Anterior cingulate cortex (tissue), 58 donors: Measurements from ENCODE around the gene WDR59.
"Not testable (repeated sequence)": the region's sequence is repeated elsewhere in the genome, so short reads cannot be mapped to it uniquely, and the experiment has no call there.

Experiments
- DNase-seq, 58 donors: peaks; one replicate each; lab custom pipeline; 2025; lab: John Stamatoyannopoulos, UW

WDR59 gene

DNA sequence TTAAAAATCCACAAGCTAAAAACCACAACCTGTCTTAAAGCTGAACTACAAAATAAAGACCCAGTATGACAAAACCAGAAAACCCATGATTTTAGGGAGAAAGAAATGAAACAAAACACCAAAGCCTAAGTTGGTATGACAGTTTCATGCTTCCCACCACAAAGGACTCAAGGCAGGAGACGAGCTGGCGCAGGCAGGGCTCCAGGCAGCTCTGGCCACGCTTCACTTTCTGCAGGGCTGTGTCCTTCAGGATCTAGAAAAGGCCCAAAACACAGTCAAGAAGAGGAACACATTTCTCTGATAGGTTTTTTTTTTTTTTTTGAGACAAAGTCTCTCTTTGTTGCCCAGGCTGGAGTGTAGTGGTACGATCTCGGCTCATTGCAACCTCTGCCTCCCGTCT, 75.3 kb downstream of the WDR59 start:
- DNase-seq, result no peak

DNA sequence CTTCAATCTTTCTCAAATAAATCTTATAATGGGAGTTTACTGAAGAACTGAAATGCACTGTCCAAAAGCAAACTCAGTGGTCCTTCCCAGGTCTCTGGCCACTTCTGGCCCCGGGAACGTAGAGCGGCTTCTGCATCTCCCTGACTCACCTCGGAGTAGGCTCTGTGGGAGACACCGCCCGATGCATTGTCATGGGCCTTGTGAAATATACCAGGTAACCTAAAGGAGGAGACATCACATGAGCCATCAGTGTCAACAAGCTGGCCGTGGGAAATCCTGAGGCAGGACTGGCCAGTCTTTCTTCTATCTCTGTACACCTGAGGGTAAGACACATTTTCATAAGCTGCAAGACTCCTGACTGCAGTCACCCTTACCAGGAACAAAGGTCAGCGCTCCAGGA, 76.2 kb downstream of the WDR59 start:
- DNase-seq, result not testable (repeated sequence)

DNA sequence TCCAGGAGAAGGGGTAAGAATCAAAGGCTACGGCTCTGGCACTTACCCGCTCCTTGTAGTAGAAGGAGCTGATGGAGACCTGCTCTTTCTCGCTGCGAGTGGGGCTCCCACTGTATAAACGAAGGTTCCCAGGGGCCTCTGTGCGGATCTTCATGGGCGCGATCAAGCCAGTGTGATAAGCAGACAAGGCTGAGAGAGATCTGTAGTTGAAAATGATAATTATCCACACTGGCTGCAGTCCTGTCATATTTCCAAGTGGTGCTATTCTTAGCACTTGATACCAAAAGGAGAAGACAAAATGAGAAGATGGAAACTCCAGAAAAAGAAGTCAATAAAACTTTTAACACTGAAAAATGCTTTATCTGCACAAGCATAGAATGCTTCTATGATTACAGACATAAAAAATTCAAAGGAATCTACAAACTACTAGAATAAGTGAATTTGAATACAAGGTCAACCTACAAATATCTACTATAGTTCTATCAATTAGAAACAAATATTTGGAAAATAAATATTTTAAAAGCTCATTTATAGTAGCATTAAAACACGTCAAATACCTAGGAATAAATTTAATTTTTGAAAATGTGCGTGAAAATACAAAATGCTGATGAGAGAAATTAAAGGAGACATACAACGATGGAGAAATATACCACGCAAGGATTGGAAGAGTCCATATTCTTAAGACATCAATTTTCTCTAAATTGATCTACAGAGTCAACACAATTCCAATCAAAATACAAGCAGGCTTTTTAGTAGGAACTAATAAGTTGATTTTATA, 80.8 kb downstream of the WDR59 start:
- DNase-seq, result no peak

GRCh38 chr16:74903120-74903519, 81.8 kb downstream of the WDR59 start:
- DNase-seq, result no peak

- no peak for DNase-seq
Observed at GRCh38 chr16:74902161-74902560, 82.8 kb downstream of the WDR59 start.

DNA sequence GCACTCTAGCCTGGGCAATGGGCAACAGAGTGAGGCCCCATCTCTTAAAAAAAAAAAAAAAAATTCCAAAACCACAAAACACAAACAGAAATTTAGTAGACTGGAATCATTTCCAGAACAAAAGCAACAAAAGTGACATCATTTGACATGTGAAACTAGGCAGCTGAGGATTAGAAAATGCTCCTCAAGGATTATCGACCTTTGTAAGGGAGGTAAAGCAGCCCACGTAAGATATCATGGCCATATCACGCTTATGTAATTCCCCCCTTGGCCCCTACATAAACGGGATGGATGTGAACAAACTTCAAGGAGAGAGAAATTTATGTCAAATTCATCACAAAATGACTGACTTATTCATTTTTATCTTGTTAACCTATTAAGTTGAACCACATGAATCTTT, 83.3 kb downstream of the WDR59 start:
- no peak for DNase-seq

- no peak for DNase-seq
Observed at GRCh38 chr16:74899816-74900215, 85.1 kb downstream of the WDR59 start.

DNA sequence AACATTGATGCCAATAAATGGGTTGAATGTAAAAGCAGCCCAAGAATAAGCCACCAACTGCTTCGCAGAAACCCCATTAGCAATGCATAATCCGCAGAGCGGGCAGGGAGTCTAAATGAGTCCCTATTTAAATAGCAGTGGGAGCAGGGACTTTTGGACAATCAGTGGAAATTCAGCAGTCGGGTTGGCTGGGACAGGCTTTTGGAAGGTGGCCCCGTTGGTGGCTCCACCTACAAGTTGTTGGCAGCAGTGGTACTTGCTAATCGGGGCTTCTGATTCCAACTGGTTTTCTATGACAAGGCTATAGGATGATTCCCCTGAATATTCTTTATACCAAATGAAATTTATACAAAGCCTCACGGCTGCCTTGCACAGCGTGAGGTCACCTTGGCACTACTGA, 86.3 kb downstream of the WDR59 start:
- peak in 36 of 58 donors; percentile 2 to 73 (median 24) for DNase-seq

DNA sequence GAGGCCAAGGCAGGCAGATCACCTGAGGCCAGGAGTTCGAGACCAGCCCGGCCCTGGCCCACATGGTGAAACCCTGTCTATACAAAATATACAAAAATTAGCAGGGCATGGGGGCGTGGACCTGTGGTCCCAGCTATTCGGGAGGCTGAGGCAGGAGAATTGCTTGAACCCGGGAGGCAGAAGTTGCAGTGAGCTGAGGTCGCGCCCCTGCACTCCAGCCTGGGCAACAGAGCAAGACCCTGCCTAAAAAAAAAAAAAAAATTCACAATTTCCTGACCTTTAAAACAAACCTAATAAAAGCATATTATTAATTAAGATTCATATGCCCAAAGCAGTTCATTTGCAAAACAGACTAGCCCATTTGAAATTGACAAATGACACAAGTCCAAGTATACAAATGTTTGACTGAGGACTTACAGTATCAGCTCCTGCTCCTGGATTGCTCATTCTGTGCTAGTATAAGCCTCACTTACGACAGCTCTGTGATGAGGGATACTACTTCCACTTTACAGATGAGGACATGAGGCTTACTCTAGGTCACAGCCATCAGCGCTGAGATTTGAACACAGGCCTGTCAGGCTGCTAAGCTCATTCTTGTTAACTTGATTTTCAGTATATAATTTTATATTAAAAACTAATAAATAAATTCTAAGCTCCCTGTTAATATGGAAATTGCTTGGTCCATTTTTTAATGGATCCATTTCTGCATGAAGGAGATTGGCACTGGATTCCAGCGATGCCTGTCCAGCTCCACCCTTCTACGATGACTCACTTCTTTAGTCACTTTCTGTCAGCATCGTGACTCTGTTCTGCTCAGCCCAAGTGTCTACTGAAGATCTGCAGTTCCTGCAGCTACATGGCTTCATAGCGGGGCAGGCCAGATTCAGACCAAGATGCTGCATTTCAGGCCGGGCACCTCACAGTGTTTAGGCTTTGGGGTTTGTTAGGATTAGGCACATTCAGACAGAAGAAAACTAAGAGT, 88.2 kb downstream of the WDR59 start:
- peak in 3 of 58 donors; percentile 0 to 25 (median 13) for DNase-seq

- DNase-seq, result no peak
Observed at GRCh38 chr16:74893541-74893940, 91.4 kb downstream of the WDR59 start.

GRCh38 chr16:74892574-74893461, 92.1 kb downstream of the WDR59 start:
- no peak for DNase-seq

DNA sequence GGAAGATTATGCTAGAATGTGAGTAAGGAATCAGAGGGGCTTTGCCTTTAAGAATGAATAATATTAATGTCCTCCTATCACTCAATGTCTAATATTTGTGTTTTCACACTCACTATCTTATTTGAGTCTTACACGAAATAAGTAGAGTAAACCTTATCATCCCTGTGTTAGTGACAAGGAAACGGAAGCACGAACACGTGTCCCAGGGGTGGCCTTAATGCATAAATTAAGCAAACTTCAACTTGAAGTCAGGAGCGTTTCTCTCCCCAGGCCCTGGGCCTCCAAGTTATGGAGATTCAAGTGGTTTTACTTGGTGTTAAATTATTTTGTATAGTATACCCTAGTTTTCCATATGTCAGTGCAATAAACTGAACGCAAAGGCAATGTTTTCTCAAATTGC, 96.0 kb downstream of the WDR59 start:
- DNase-seq, result no peak

DNA sequence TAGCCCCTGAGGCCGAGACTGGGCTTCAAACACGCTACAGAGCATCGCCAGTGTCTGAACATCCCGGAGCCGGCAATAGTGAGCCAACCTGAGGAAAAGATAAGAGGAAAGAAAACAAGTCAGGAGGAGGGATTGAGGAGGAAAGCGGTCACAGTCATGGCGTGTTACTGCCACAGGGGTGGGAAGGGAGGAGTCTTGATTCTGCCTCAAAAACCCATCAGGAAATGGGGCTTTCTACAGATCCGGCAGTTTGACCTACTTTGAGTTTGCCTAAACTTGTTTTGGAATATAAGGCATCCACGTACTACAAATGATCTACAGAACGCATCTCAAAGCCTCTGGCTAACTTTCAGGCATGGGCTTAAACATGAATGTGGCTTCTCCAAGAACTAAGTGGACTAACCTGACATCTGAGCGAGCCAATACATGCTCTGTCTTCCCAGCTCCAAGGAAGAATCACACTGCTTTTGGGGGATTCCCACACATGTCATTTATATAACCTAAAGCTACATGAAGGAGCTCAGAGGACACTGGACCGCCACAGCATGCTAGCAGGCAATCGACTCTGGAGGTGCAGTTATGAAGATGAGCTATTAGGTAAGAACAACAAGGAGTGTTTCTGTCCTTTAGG, 96.6 kb downstream of the WDR59 start:
- DNase-seq, result no peak

DNA sequence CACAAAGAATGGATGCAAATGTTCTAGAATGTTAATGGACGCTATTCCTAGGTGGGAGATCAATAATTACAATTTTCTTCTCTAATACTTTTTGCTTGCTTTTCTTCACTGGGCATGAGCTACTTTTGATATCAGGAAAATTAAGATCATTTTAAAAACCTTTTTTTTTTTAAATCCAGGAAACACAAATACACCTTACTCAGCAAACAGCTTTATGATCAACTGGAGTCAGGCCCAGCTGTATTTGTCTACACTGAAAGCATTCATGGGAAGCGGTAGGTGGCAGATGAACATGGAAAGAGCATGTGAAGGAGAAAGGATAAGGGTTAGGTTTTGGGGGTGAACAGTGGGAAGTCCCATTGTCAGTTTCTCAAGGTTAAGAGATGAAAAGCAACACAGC, 97.8 kb downstream of the WDR59 start:
- no peak for DNase-seq

DNA sequence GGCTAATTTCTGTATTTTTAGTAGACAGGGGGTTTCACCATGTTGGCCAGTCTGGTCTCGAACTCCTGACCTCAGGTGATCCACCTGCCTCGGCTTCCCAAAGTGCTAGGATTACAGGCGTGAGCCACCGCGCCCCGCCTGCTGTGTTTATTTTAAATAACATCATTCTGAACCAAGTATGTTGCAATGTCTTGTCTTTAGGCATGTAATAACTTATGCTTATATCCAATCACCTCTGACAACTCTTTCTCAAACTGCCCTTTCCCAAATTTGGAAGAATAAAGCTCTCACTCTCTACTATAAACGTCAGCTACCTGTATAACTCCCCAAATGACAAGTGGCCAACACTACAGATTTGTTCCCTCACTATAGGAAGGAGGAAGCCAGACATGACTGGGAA, 107.2 kb downstream of the WDR59 start:
- DNase-seq, result no peak

GRCh38 chr16:74874912-74875546, 109.9 kb downstream of the WDR59 start:
- no peak for DNase-seq

DNA sequence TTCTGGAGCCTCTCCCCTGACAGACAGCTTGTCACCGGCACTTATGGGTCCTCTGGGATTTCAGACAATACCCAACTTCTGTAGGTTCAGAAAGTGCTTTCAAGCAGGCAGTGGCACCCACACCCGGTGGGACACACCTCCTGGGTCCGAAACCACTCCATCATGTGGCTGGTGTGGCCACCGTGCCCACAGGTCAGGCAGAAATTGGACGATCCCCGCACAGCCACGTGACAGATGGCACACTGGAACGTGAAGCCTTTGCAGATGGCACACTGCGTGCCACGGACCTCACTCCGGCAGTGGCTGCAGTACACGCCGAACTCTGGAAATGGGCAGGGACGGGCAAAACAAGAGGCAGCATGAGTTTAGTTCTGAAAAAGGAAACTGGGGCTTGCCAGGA, 110.8 kb downstream of the WDR59 start:
- no peak for DNase-seq

DNA sequence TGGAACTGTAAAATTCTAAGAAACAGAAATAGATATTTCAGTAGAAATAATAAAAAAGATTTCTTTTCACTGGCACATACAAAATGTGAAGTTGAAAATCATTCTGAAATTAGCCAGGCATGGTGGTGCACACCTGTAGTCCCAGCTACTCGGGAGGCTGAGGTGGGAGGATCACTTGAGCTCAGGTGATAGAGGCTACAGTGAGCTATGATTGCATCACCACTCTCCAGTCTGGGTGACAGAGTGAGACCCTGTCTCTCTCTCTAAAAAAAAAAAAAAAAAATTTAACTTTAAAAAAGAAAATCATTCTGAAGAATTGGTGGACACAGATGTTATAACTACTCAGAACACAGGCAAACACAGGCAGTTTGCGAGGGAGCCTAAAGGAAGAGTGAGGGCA, 112.6 kb downstream of the WDR59 start:
- no peak for DNase-seq

DNA sequence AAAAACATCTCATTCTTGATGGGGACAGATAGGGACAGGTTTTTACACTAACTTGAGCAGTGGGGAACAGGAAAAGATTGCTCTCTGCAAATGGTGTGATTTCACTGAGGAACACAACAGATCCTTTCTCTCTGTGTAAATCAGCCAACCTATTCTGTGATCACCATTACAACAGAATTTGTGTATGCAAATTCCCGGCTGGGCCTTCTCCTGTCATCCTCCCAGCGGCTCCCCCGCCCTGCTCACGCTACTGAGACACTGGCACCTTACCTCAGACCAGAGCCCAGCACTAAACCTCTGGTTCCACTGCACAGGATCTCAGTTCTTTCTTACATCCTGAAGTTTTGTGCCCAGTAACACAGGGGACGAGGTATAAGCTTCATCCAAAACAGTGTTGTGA, 113.3 kb downstream of the WDR59 start:
- peak in 1 of 58 donors; percentile 2 for DNase-seq

DNA sequence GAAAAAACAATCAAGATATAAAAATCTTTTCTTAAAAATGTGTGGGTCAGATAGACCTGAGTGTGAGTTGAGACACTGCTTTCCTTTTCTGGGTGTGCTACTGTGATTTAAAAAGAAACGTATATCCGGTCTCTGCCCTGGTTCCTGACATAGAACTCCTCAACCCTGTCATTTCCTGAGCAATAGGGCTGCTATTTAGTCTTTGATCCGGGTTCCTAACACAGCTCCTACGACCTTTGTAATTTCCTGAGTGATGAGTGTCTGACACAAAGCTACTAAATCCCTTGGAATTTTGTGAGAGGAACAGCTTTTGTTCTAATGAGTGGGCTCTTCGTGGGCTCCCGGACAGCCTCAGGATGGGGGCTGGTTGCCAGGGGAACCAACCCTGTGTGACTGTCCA, 116.4 kb downstream of the WDR59 start:
- DNase-seq, result no peak
